ENCODE results near the gene ATF5.

ATF5 gene

GRCh38 chr19:49929121-49929610 is at the start of gene ATF5, which contains the start of gene NUP62:
TSS of gene ATF5 (plus strand) at chr19:49929205. CDS start at chr19:49930851, 1,646 bp downstream.
TSS of gene NUP62 (minus strand) at chr19:49929504. CDS start at chr19:49909807, 19,697 bp downstream.
- FAIRE-seq: no peak

DNA sequence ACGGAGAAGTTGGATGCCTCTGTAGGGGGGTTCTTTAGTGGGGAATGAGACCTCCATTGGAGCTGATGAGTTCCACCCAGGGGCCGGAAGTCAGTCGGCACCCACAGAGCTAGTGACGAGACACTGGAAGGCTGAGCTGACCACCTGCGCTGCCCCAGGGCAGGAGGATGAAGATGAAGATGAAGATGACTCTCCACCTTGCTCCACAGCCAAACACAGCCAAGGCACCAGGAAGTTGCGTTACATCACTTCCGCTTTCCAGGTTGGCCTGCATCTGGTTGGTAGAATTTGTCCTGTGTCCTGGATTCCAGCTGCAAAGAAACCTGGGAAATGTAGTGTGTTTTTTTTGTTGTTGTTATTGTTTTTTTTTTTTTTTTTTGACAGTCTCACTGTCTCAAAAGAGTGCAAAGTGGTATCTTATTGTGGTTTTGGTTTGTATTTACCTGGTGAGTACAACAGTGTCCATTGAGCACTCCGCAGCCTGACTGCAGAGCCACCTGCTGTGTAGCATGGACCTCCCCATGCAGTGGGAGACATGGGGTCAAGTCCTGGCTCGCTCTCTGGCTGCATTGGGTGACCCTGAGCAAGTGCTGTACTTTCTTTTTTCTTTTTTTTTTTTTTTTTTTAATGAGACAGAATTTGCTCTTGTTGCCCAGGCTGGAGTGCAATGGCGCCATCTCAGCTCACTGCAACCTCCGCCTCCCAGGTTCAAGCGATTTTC is 49.6 kb upstream of the ATF5 start:
- FAIRE-seq: peak; percentile 25

GRCh38 chr19:49880162-49880869 is 48.7 kb upstream of the ATF5 start:
- no peak for FAIRE-seq

GRCh38 chr19:49881186-49881585 is 47.8 kb upstream of the ATF5 start:
- FAIRE-seq: no peak

- no peak for FAIRE-seq
These were observed 47.2 kb upstream of the ATF5 start for GRCh38 chr19:49881672-49882394.

- no peak for FAIRE-seq
These were observed 46.4 kb upstream of the ATF5 start for GRCh38 chr19:49882643-49883042.

GRCh38 chr19:49883094-49883493 is 45.9 kb upstream of the ATF5 start:
- no peak for FAIRE-seq

GRCh38 chr19:49884109-49884508 is 44.9 kb upstream of the ATF5 start:
- FAIRE-seq: no peak

GRCh38 chr19:49884760-49885159 is 44.2 kb upstream of the ATF5 start:
- no peak for FAIRE-seq

DNA sequence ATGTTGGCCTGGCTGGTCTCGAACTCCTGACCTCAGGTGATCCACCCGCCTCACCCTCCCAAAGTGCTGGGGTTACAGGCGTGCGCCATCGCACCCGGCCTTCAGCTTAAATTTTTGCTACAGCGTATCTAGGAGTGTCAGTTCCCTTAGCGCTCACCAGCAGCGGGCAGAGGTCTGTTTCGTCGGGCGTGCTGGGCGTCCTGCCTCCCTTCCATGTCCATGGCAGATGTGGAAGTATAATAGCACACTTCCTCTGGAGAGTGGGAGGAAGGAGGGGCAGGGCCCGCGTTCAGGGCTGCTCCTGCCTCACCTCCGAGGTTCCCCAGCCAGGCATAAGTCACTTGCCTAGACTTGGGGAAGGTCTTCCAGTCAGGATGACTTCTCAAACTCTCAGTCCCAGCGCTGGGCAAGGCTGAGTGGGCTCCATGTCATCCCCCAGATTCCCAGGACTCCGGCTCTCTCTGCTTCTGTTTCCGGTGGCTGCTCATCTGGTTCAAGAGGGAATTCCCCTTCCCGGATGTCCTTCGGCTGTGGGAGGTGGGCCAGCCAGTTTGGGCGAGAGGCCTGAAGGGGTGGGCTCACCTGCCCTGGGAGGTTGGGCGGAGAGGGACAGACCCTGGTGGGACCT is 41.9 kb upstream of the ATF5 start:
- no peak for FAIRE-seq

GRCh38 chr19:49887665-49888509 is 41.1 kb upstream of the ATF5 start:
- no peak for FAIRE-seq

GRCh38 chr19:49888510-49888824 is 40.5 kb upstream of the ATF5 start:
- FAIRE-seq: no peak

GRCh38 chr19:49889038-49889686 is 39.8 kb upstream of the ATF5 start:
- no peak for FAIRE-seq

- no peak for FAIRE-seq
These were observed 39.2 kb upstream of the ATF5 start for GRCh38 chr19:49889687-49890348.

DNA sequence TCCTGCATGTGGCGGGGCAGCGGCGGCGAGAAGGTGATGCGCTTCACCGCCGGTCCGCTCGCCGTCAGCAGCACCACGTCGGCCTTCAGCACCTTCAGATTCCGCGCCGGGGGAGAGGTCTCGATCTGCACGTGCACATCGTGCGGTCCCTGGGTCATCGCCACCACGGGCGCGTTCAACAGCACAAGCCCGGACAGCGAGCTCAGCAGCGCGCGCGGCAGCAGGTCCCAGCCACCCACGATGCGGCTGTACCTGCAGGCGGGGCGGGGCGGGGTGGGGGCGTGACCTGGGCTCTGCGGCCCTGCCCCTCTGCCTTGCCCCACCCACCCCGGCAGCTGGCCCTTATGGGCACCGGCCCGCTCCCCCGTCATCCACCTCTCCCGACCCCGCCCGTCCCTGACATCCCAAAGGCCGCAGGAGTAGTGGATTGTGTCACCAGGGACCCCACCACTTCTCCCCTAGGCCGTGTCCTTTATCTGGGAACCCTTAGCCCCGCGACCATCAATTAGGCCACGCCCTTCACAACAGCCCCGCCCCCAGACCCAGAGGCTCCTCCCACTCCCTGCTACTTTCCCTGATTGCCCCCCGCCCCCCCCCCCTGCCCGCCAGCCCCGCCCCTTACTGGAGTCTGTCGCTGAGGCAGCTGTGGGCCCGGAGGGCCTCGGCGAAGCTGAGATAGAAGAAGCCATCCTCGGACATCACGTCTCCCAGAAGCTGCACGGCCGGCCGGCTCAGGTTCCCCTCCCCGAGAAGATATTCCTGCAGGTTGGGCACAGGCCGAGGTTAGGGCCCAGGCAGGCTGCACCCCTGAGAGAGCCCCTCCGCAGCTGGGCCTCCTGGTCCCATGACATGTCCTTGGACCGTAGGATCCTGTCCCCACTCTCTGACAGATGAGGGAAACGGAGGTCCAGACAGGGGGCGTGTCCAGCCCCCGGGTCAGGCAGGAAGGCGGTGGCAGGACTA is 38.4 kb upstream of the ATF5 start:
- no peak for FAIRE-seq

- no peak for FAIRE-seq
These were observed 37.6 kb upstream of the ATF5 start for GRCh38 chr19:49891393-49891792.

- FAIRE-seq: no peak
These were observed 36.3 kb upstream of the ATF5 start for GRCh38 chr19:49892716-49893115.

DNA sequence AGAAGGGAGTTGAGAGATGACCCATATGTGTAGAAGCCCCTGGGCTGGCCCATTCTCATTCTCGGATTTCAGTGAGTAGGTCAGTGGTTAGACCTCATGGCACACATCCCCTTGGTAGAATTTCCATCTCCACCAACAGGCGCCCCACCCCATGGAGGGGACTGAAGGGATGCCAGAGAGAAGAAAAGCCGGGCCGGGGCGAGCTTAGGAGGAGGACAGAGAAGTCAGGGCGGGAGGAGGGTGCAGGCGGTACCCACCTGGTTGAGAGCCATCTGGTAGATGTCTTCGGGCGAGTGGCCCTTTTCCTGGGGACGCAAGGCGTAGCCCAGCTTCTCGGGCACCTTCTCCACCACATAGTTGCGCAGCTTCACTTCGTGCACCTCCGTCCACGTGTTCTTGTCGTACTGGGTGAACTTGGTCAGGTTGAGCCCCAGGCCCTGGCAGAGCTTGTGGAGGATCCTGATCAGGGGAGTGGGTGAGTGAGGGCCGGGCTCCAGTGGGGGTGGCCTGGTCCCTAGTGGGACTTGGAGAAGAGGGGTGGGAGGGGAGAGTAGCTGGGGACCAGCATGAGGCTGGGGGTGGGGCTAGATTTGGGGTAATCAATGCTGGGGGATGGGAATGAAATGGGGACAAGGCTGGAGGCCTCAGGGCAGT is 34.9 kb upstream of the ATF5 start:
- FAIRE-seq: no peak

GRCh38 chr19:49894879-49895565 is 34.0 kb upstream of the ATF5 start:
- FAIRE-seq: no peak
